WTC11 (cell line): ENCODE results near the gene TADA2A. TPM values are rescaled to one million over a fixed set of nuclear protein-coding genes. Genes with fewer than 3 reads are reported as not detected.

Experiments used
- ATAC-seq: fragments of 200-7000 bp; cut with Tn5 transposase; 2 replicates; pipeline ENCODE4 v1.10.0; 2021; ENCODE audit warnings: mild to moderate bottlenecking, moderate library complexity
- CTCF ChIA-PET: fragments of 300-600 bp; sonication (Branson Sonifier 250); formaldehyde crosslinking; loops from one replicate; lab custom pipeline; 2021; ENCODE audit warnings: antibody characterized with exemption; lab: Charles Lee
- POLR2A ChIA-PET: fragments of 350-600 bp; sonication (Branson Sonifier 250); formaldehyde crosslinking; loops from one replicate; lab custom pipeline; 2021; ENCODE audit warnings: antibody characterized with exemption; lab: Charles Lee
- DNase-seq: peaks from one replicate; pipeline ENCODE4 v3.0.0; 2021; ENCODE audit warnings: low spot score
- H3K27ac Mint-ChIP-seq: 2 replicates; pipeline ENCODE4 v1.8.0; 2021; ENCODE audit warnings: mixed read lengths
- H3K27me3 Mint-ChIP-seq: 2 replicates; pipeline ENCODE4 v1.8.0; 2021; ENCODE audit warnings: low read depth, mild to moderate bottlenecking, moderate library complexity, mixed read lengths
- H3K36me3 Mint-ChIP-seq: 2 replicates; pipeline ENCODE4 v1.8.0; 2021; ENCODE audit warnings: mixed read lengths
- H3K4me1 Mint-ChIP-seq: 2 replicates; pipeline ENCODE4 v1.8.0; 2022; ENCODE audit warnings: mixed read lengths
- H3K4me3 Mint-ChIP-seq: 2 replicates; pipeline ENCODE4 v1.8.0; 2021; ENCODE audit warnings: mild to moderate bottlenecking, moderate library complexity, mixed read lengths
- H3K9me3 Mint-ChIP-seq: 2 replicates; pipeline ENCODE4 v1.8.0; 2021; ENCODE audit warnings: mixed read lengths
- CDX4 ChIP-seq: fragments of 250-450 bp; sonication (Bioruptor Pico); IDR thresholded peaks from 2 replicates; pipeline ENCODE4 v1.9.0; 2021; ENCODE audit warnings: moderate library complexity, mild to moderate bottlenecking, inconsistent platforms, borderline replicate concordance
- ELF4 ChIP-seq: sonication (generic); formaldehyde crosslinking; IDR thresholded peaks from 2 replicates; pipeline ENCODE4 v1.8.1; 2022; ENCODE audit warnings: low read depth, mild to moderate bottlenecking, moderate library complexity, missing genetic modification reagents
- ERG ChIP-seq: fragments of 250-450 bp; sonication (Bioruptor Pico); IDR thresholded peaks from 2 replicates; pipeline ENCODE4 v1.8.0; 2021; ENCODE audit warnings: mild to moderate bottlenecking
- ESRRA ChIP-seq: sonication (generic); formaldehyde crosslinking; IDR thresholded peaks from 2 replicates; pipeline ENCODE4 v1.8.1; 2022; ENCODE audit warnings: mild to moderate bottlenecking, missing genetic modification reagents, borderline replicate concordance
- GABPB1 ChIP-seq: sonication (generic); formaldehyde crosslinking; IDR thresholded peaks from 2 replicates; pipeline ENCODE4 v1.8.1; 2023; ENCODE audit warnings: mild to moderate bottlenecking, missing genetic modification reagents
- HMGA2 ChIP-seq: fragments of 250-450 bp; sonication (Bioruptor Pico); IDR thresholded peaks from 2 replicates; pipeline ENCODE4 v1.4.0; 2021; ENCODE audit warnings: mild to moderate bottlenecking, moderate library complexity
- IRF2 ChIP-seq: sonication (generic); formaldehyde crosslinking; IDR thresholded peaks from 2 replicates; pipeline ENCODE4 v1.8.0; 2022; ENCODE audit warnings: low read depth, missing genetic modification reagents, borderline replicate concordance
- JUN ChIP-seq: sonication (generic); formaldehyde crosslinking; IDR thresholded peaks from 2 replicates; pipeline ENCODE4 v1.8.0; 2023; ENCODE audit warnings: mild to moderate bottlenecking, missing genetic modification reagents
- KAT7 ChIP-seq: sonication (generic); formaldehyde crosslinking; IDR thresholded peaks from 2 replicates; pipeline ENCODE4 v1.8.1; 2023; ENCODE audit warnings: missing genetic modification reagents, mild to moderate bottlenecking, borderline replicate concordance
- MXD4 ChIP-seq: fragments of 250-450 bp; sonication (Bioruptor Pico); IDR thresholded peaks from 2 replicates; pipeline ENCODE4 v1.8.0; 2021; ENCODE audit warnings: mild to moderate bottlenecking, moderate library complexity, borderline replicate concordance
- MYBL2 ChIP-seq: sonication (generic); formaldehyde crosslinking; IDR thresholded peaks from 2 replicates; pipeline ENCODE4 v1.8.1; 2023; ENCODE audit warnings: mild to moderate bottlenecking, moderate library complexity, missing genetic modification reagents
- NFYB ChIP-seq: sonication (generic); formaldehyde crosslinking; conservative IDR thresholded peaks from 2 replicates; pipeline ENCODE4 v1.8.0; 2022; ENCODE audit warnings: low read depth, missing genetic modification reagents
- NR1H2 ChIP-seq: sonication (generic); formaldehyde crosslinking; IDR thresholded peaks from 2 replicates; pipeline ENCODE4 v1.9.0; 2021; ENCODE audit warnings: mild to moderate bottlenecking, moderate library complexity, missing genetic modification reagents
- PRRX2 ChIP-seq: fragments of 250-450 bp; sonication (Bioruptor Pico); IDR thresholded peaks from 2 replicates; pipeline ENCODE4 v1.8.0; 2021; ENCODE audit warnings: mild to moderate bottlenecking
- SMAD4 ChIP-seq: sonication (generic); formaldehyde crosslinking; IDR thresholded peaks from 2 replicates; pipeline ENCODE4 v1.8.0; 2022; ENCODE audit warnings: mild to moderate bottlenecking, missing genetic modification reagents
- SP1 ChIP-seq: sonication (generic); formaldehyde crosslinking; conservative IDR thresholded peaks from 2 replicates; pipeline ENCODE4 v1.8.1; 2022; ENCODE audit warnings: missing genetic modification reagents
- ZNF121 ChIP-seq: sonication (generic); formaldehyde crosslinking; IDR thresholded peaks from 2 replicates; pipeline ENCODE4 v1.8.0; 2023; ENCODE audit warnings: missing genetic modification reagents
- ZNF138 ChIP-seq: sonication (generic); formaldehyde crosslinking; conservative IDR thresholded peaks from 2 replicates; pipeline ENCODE4 v1.8.1; 2022; ENCODE audit warnings: mild to moderate bottlenecking, moderate library complexity, missing genetic modification reagents
- ZNF219 ChIP-seq: sonication (generic); formaldehyde crosslinking; IDR thresholded peaks from 2 replicates; pipeline ENCODE4 v1.8.0; 2023; ENCODE audit warnings: missing genetic modification reagents, mild to moderate bottlenecking, borderline replicate concordance
- ZNF232 ChIP-seq: sonication (generic); formaldehyde crosslinking; IDR thresholded peaks from 2 replicates; pipeline ENCODE4 v1.8.0; 2022; ENCODE audit warnings: mild to moderate bottlenecking, missing genetic modification reagents
- ZNF281 ChIP-seq: sonication (generic); formaldehyde crosslinking; IDR thresholded peaks from 2 replicates; pipeline ENCODE4 v1.8.0; 2023; ENCODE audit warnings: mild to moderate bottlenecking, missing genetic modification reagents
- ZNF317 ChIP-seq: sonication (generic); formaldehyde crosslinking; IDR thresholded peaks from 2 replicates; pipeline ENCODE4 v1.8.1; 2023; ENCODE audit warnings: low read depth, mild to moderate bottlenecking, moderate library complexity, missing genetic modification reagents, borderline replicate concordance
- ZNF396 ChIP-seq: fragments of 250-450 bp; sonication (Bioruptor Pico); IDR thresholded peaks from 2 replicates; pipeline ENCODE4 v1.8.0; 2021; ENCODE audit warnings: mild to moderate bottlenecking, moderate library complexity, borderline replicate concordance
- total RNA-seq: library from RNA; stranded (reverse); gene quantifications from 3 replicates; pipeline ENCODE4 v1.2.3, GENCODE V29; 2021
- TF ChIP-seq, protein P1 (sequence below): sonication (generic); formaldehyde crosslinking; IDR thresholded peaks from 2 replicates; pipeline ENCODE4 v1.8.1; 2022; ENCODE audit warnings: mild to moderate bottlenecking, moderate library complexity, missing genetic modification reagents
- TF ChIP-seq, protein P2 (sequence below): sonication (generic); formaldehyde crosslinking; IDR thresholded peaks from 2 replicates; pipeline ENCODE4 v1.8.0; 2023; ENCODE audit warnings: missing genetic modification reagents
- TF ChIP-seq, protein P3 (sequence below): sonication (generic); formaldehyde crosslinking; IDR thresholded peaks from 2 replicates; pipeline ENCODE4 v1.8.1; 2023; ENCODE audit warnings: mild to moderate bottlenecking, missing genetic modification reagents

TADA2A gene
- total RNA-seq, 1 experiment from 2014 or later, result 16.5 TPM

GRCh38 chr17:37518826-37519225, 112.1 kb downstream of the TADA2A start:
- H3K27me3 Mint-ChIP-seq, result no peaks in the 10 kb centered on the region; the same call in 1 of the 2 replicates
- H3K4me1 Mint-ChIP-seq, result no peaks in the 10 kb centered on the region
- no peak overlapping the region for H3K27ac Mint-ChIP-seq
- H3K36me3 Mint-ChIP-seq, result peaks cover 21% of the 10 kb centered on the region
- CTCF ChIA-PET, result interaction anchor here (1.1 to 2.0 kb wide), 3 partner anchors 91 to 297 kb away, joined by 3 to 5 read pairs (median 4); partner anchors contain the start of gene SYNRG
- ATAC-seq, result no peak
- no peaks in the 10 kb centered on the region for H3K9me3 Mint-ChIP-seq
- H3K4me3 Mint-ChIP-seq, result no peak overlapping the region
- no peak for TF ChIP-seq IRF2 (CRISPR knock-in tag)
- no peak for TF ChIP-seq ZNF232
- TF ChIP-seq ESRRA (CRISPR knock-in tag), result no peak
- TF ChIP-seq JUN (CRISPR knock-in tag), result no peak
- no peak for TF ChIP-seq ZNF396 (CRISPR knock-in tag)
- no peak for TF ChIP-seq SMAD4
- TF ChIP-seq ZNF317 (CRISPR knock-in tag), result no peak
- no peak for TF ChIP-seq ELF4 (CRISPR knock-in tag)
- no peak for TF ChIP-seq ZNF121 (CRISPR knock-in tag)
- no peak for TF ChIP-seq NFYB
- no peak for TF ChIP-seq MXD4
- TF ChIP-seq CDX4 (CRISPR knock-in tag), result no peak
- TF ChIP-seq KAT7, result no peak
- no peak for TF ChIP-seq NR1H2 (CRISPR knock-in tag)
- TF ChIP-seq SP1 (CRISPR knock-in tag), result no peak
- TF ChIP-seq, protein P1, sequence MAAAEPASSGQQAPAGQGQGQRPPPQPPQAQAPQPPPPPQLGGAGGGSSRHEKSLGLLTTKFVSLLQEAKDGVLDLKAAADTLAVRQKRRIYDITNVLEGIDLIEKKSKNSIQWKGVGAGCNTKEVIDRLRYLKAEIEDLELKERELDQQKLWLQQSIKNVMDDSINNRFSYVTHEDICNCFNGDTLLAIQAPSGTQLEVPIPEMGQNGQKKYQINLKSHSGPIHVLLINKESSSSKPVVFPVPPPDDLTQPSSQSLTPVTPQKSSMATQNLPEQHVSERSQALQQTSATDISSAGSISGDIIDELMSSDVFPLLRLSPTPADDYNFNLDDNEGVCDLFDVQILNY, result no peak
- TF ChIP-seq, all 79 proteins: peak for 0
- POLR2A ChIA-PET, result no interaction called here
- DNase-seq, result no peak

DNA sequence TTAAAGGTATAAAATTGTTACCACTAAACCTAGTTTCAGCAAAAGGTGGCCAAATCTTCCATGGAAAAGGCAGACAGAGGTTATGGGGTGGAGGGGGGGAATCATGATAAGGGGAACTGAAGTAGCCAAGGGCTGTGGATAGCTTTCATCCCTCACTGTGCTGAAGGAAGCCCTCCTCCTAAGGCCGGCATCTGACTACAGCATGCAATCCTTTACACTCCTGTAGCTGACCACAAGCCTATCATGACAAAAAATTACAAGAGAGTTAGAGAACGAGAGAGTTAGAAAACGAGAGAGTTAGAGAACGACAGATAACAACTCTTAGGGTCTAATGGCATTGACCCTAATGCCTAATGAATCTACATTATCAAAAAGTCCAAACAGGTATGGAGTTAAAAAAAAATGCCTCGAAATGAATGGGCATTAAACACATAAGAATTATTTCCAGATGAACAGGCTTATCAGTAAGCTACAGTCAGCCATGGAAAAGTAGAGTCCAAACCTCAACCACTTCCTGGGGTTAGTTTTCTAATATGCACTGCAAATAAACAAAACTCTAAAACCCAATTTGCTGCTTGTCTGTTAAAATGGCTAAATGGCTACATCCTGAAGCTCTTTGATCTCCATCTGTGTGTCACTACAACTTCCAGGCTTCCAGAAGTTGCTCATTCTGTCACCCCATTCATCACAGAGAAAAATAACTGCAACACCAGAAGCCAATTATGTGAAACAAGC, 112.7 kb downstream of the TADA2A start:
- H3K27ac Mint-ChIP-seq, result no peak overlapping the region
- DNase-seq, result no peak
- TF ChIP-seq PRRX2 (CRISPR knock-in tag) (no peak), JUN (CRISPR knock-in tag) (no peak), SMAD4 (no peak), KAT7 (no peak), ZNF281 (CRISPR knock-in tag) (no peak), ERG (CRISPR knock-in tag) (no peak), CDX4 (CRISPR knock-in tag) (no peak), GABPB1 (no peak), NFYB (no peak), HMGA2 (CRISPR knock-in tag) (no peak), ZNF219 (CRISPR knock-in tag) (no peak), MYBL2 (CRISPR knock-in tag) (no peak), ZNF138 (CRISPR knock-in tag) (no peak)
- TF ChIP-seq, protein P2, sequence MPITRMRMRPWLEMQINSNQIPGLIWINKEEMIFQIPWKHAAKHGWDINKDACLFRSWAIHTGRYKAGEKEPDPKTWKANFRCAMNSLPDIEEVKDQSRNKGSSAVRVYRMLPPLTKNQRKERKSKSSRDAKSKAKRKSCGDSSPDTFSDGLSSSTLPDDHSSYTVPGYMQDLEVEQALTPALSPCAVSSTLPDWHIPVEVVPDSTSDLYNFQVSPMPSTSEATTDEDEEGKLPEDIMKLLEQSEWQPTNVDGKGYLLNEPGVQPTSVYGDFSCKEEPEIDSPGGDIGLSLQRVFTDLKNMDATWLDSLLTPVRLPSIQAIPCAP, result no peak
- TF ChIP-seq, protein P1, result no peak
- TF ChIP-seq, protein P3, sequence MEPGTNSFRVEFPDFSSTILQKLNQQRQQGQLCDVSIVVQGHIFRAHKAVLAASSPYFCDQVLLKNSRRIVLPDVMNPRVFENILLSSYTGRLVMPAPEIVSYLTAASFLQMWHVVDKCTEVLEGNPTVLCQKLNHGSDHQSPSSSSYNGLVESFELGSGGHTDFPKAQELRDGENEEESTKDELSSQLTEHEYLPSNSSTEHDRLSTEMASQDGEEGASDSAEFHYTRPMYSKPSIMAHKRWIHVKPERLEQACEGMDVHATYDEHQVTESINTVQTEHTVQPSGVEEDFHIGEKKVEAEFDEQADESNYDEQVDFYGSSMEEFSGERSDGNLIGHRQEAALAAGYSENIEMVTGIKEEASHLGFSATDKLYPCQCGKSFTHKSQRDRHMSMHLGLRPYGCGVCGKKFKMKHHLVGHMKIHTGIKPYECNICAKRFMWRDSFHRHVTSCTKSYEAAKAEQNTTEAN (CRISPR knock-in tag), result no peak

More for the DNA sequence above, 112.7 kb downstream of the TADA2A start:
- ATAC-seq, result no peak
- Mint-ChIP-seq H3K9me3 (no peaks in the 10 kb centered on the region), H3K4me1 (no peaks in the 10 kb centered on the region), H3K4me3 (no peak overlapping the region), H3K36me3 (peaks cover 22% of the 10 kb centered on the region), H3K27me3 (no peaks in the 10 kb centered on the region; the same call in 1 of the 2 replicates)
- ChIA-PET POLR2A (no interaction called here), CTCF (interaction anchor here (1.1 to 2.0 kb wide), 2 partner anchors 146 to 297 kb away, joined by 4 to 5 read pairs; no protein-coding TSS in a partner anchor)
